22Rv1 (cell line): ENCODE measurements around the gene SLC25A36.

Experiments
- ZFX ChIP-seq: fragments of 450-650 bp; IDR thresholded peaks from 2 replicates; pipeline ENCODE4 v1.6.1; 2017; ENCODE audit warnings: antibody characterized with exemption, borderline replicate concordance
- TF ChIP-seq, protein P1 (sequence below): fragments of 450-650 bp; IDR thresholded peaks from 2 replicates; pipeline ENCODE4 v1.5.1; 2017; ENCODE audit warnings: mild to moderate bottlenecking

DNA sequence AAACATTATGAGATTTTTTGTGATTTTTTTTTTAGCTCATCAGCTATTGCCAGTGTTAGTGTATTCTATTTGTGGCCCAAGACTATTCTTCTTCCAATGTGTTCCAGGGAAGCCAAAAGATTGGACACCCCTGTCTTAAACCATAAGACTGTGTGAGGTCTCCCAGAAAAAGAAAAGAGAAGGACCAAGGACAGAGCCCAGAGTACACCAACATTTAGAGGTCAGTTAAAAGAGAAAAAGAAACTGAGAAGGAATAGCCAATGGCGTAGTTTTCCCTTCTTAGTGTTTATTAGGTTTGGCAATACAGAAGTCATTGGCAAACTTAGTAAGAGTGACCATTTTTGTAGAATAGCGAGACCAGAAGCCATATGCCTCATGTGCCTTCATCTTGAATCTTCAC is 36.1 kb upstream of the SLC25A36 start:
- TF ChIP-seq, protein P1, sequence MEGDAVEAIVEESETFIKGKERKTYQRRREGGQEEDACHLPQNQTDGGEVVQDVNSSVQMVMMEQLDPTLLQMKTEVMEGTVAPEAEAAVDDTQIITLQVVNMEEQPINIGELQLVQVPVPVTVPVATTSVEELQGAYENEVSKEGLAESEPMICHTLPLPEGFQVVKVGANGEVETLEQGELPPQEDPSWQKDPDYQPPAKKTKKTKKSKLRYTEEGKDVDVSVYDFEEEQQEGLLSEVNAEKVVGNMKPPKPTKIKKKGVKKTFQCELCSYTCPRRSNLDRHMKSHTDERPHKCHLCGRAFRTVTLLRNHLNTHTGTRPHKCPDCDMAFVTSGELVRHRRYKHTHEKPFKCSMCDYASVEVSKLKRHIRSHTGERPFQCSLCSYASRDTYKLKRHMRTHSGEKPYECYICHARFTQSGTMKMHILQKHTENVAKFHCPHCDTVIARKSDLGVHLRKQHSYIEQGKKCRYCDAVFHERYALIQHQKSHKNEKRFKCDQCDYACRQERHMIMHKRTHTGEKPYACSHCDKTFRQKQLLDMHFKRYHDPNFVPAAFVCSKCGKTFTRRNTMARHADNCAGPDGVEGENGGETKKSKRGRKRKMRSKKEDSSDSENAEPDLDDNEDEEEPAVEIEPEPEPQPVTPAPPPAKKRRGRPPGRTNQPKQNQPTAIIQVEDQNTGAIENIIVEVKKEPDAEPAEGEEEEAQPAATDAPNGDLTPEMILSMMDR = no peak
- no peak for TF ChIP-seq ZFX
